Hepatocyte (in vitro differentiated cells): ENCODE results near the gene GJC1.

ENCODE experiments used
- CTCF ChIP-seq: fragments of 200-600 bp; sonication (generic); IDR thresholded peaks from 2 replicates; pipeline ENCODE4 v1.5.1; 2016; ENCODE audit warnings: antibody characterized with exemption, mild to moderate bottlenecking; ENCODE audit not compliant: poor library complexity
- EZH2phosphoT487 ChIP-seq: fragments of 200-600 bp; sonication (generic); IDR thresholded peaks from one replicate; pipeline ENCODE4 v1.6.1; 2018; ENCODE audit warnings: antibody characterized with exemption, mild to moderate bottlenecking, low read depth, moderate library complexity; ENCODE audit not compliant: unreplicated experiment, severe bottlenecking

GRCh38 chr17:44767493-44767892 is 62.6 kb downstream of the GJC1 start:
- TF ChIP-seq CTCF: no peak
- TF ChIP-seq EZH2phosphoT487: no peak
